Anterior cingulate cortex (tissue), 58 donors: ENCODE measurements around the gene CSNK1E.
A peak's percentile ranks its signal among the peaks of the same experiment; 100 is the strongest.

Experiments
- DNase-seq, 58 donors: peaks; one replicate each; lab custom pipeline; 2025; lab: John Stamatoyannopoulos, UW

The CSNK1E gene

GRCh38 chr22:38257650-38258250, 59.5 kb downstream of the CSNK1E start:
- no peak for DNase-seq

DNA sequence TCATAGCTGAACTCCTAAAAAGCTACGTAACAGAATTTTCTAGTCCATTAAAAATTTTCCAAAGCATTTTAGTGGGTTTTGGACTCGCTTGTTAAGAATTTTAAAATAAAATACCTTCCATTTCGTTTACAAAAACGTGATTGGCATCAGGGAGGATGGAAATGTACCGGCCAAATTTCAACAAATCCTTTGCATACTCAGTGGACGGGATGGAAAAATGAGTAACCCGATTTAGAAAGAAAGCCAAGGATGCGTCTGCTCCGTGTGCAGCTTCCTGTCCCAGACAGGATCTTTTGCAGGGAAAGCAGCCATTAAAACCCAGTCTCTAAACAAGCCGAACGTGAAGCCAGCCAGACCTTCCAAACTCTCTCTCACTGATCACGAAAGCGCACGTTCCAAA, 60.1 kb downstream of the CSNK1E start:
- DNase-seq: no peak

- DNase-seq: no peak
These were observed 61.5 kb downstream of the CSNK1E start for GRCh38 chr22:38255697-38256096.

- no peak for DNase-seq
These were observed 65.9 kb downstream of the CSNK1E start for GRCh38 chr22:38251341-38251692.

DNA sequence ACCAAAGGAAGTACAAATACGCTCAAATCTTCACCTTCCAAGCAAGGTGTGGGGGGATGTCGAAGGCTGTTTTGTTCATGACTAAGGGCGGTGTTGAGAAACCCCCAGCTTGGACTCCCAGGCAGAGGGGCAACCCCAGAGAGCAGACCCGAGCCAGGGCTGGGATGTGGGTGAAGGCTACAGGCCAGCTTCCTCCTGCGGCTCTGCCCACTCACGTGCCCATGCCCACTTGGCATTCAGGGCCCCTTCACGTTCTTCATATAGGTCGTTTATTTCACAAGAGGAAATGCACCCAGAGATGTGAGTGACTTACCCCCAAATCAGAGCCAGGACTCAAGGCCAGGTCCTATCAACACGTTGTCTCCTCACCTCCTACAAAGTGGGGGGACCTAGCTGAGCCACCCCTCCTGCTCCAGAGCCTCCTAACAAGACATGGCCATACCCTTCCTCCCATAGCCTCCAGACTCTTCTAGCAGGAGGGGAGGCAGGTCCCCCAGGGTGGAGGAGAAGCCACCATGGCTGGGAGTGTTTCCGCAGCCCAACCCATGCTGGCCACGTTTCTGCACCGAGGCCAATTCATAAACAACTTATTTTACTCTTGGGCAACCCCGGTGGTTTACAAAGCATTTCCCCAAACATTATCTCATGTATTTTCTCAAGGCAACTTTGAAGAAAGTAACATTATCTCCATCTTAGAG, 66.4 kb downstream of the CSNK1E start:
- no peak for DNase-seq

- DNase-seq: peak in 4 of 58 donors; percentile 13 to 52 (median 36)
These were observed 67.2 kb downstream of the CSNK1E start for GRCh38 chr22:38249803-38250642.

- DNase-seq: no peak
These were observed 67.9 kb downstream of the CSNK1E start for GRCh38 chr22:38249301-38249700.

DNA sequence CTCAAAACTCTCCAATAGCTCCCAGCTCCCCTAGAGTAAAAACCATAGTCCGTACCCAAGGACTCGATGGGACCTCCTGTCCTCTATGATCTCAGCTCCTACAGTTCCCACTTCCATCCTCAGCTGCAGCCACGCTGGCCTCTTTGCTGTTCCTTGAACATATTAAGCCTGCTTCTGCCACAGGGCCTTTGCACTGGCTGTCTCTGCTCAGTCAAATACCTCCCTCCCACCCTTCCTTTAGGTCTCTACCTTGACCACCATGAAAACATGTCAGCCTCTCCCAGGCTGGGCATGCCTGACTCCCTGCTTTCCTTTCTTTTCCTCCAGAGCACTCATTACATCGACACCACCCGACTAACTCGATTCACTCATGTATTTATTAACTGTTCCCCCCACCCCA, 69.0 kb downstream of the CSNK1E start:
- no peak for DNase-seq

- DNase-seq: peak in 1 of 58 donors; percentile 31
These were observed 69.5 kb downstream of the CSNK1E start for GRCh38 chr22:38247713-38248112.

DNA sequence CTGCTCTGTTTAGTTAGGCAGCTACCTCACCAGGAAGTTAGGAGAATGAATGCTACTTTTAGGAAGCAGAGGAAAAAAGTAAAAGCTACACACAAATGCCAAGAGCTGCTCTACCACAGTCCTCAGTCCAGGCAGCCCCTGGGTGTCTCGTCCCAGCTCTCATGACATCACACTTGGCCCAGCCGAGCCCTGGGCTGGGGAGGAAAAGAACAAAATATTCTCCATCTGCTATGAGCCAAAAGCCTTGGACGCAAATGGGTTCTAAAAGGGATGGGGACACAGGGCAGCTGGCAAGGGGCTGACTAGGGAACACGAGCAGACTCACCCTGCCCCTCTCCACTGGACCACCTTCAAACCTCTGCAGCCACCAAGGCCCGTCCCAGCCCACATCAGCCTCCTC, 70.5 kb downstream of the CSNK1E start:
- peak in 46 of 58 donors; percentile 17 to 87 (median 60) for DNase-seq

GRCh38 chr22:38246046-38246658, 71.1 kb downstream of the CSNK1E start:
- DNase-seq: no peak

DNA sequence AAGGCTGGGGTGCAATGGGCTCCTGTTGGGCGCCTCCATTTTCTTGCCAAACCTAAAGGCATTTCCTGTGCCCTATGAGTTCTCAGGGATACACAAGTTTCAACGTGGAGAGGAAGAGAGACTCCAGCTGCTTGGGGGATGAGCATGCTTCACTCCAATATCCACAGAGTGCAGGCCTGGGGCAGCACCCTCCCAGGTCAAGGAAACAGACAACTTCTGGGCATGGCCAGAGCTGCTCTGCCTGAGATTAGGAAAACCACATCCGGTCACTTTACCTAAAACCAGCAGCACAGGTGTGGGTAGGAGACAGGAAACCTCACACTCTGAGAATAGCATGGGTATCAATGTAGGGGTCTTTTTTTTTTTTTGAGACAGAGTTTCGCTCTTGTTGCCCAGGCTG, 73.1 kb downstream of the CSNK1E start:
- DNase-seq: no peak

- peak in 39 of 58 donors; percentile 19 to 81 (median 50) for DNase-seq
These were observed 74.0 kb downstream of the CSNK1E start for GRCh38 chr22:38243007-38243765.

- peak in 35 of 58 donors; percentile 19 to 76 (median 44) for DNase-seq
These were observed 76.4 kb downstream of the CSNK1E start for GRCh38 chr22:38240734-38241252.
